ENCODE measurements around the gene ATF7IP.

- no peak for TF ChIP-seq CTCF (IDR thresholded peaks at IDR 0.05; ENCODE audit: insufficient read depth, low read depth, low read length)
- no peak for TF ChIP-seq EZH2 (IDR thresholded peaks at IDR 0.05; ENCODE audit: insufficient read depth, low read length)
Observed at GRCh38 chr12:14410177-14410576, 44.7 kb downstream of the ATF7IP start.

Data from astrocyte (in vitro differentiated cells and primary cell).